GM12878 (cell line): ENCODE measurements around the gene ELOF1. TPM values are rescaled to one million over a fixed set of nuclear protein-coding genes. Genes with fewer than 3 reads are reported as not detected.

Experiments used
- BHLHE40 ChIP-seq, 2 experiments: fragments of 450-650 bp in 1 of 2; IDR thresholded peaks; 2 replicates each; pipeline ENCODE4 v1.6.1; 2011 to 2017; ENCODE audit warnings: low read depth in 2 of 2, borderline replicate concordance in 1 of 2, improper control_type of control experiment in 1 of 2, low read length in 1 of 2, mild to moderate bottlenecking in 1 of 2
- BRCA1 ChIP-seq: IDR thresholded peaks from 2 replicates; pipeline ENCODE4 v1.6.1; 2011; ENCODE audit warnings: low read depth, low read length, improper control_type of control experiment
- CHD2 ChIP-seq: IDR thresholded peaks from 2 replicates; pipeline ENCODE4 v1.6.1; 2011; ENCODE audit warnings: low read depth, low read length, improper control_type of control experiment, borderline replicate concordance
- ETV6 ChIP-seq, 2 experiments: fragments of 450-650 bp in 1 of 2; IDR thresholded peaks in 1 of 2; conservative IDR thresholded peaks in 1 of 2; 2 replicates each; pipeline ENCODE4 v1.6.1; 2014; ENCODE audit warnings: antibody characterized with exemption in 1 of 2, borderline replicate concordance in 1 of 2, low read depth in 1 of 2, mild to moderate bottlenecking in 1 of 2, moderate library complexity in 1 of 2
- HDAC2 ChIP-seq: fragments of 200-600 bp; sonication (generic); IDR thresholded peaks from 2 replicates; pipeline ENCODE4 v1.6.1; 2017
- LARP7 ChIP-seq: fragments of 450-650 bp; IDR thresholded peaks from 2 replicates; pipeline ENCODE4 v1.6.1; 2017; ENCODE audit warnings: mild to moderate bottlenecking
- NFYB ChIP-seq: IDR thresholded peaks from 2 replicates; pipeline ENCODE4 v1.6.1; 2011; ENCODE audit warnings: low read depth, mild to moderate bottlenecking, low read length, improper control_type of control experiment, moderate library complexity; ENCODE audit not compliant: insufficient read depth
- PAX8 ChIP-seq: fragments of 450-650 bp; IDR thresholded peaks from 2 replicates; pipeline ENCODE4 v1.6.1; 2017; ENCODE audit warnings: mild to moderate bottlenecking, moderate library complexity
- SPI1 ChIP-seq: IDR thresholded peaks from 2 replicates; pipeline ENCODE4 v1.6.1; 2011; ENCODE audit warnings: low read depth, mild to moderate bottlenecking, low read length, moderate library complexity, borderline replicate concordance; ENCODE audit not compliant: insufficient read depth
- SREBF1 ChIP-seq: IDR thresholded peaks from 2 replicates; pipeline ENCODE4 v1.6.1; 2012; ENCODE audit warnings: mild to moderate bottlenecking, low read length
- STAT1 ChIP-seq: fragments of 450-650 bp; conservative IDR thresholded peaks from 2 replicates; pipeline ENCODE4 v1.6.1; 2014; ENCODE audit warnings: antibody characterized with exemption, mild to moderate bottlenecking
- TCF3 ChIP-seq: IDR thresholded peaks from 2 replicates; pipeline ENCODE4 v1.6.1; 2012; ENCODE audit warnings: low read depth, mild to moderate bottlenecking, low read length, borderline replicate concordance; ENCODE audit not compliant: insufficient read depth
- TCF7 ChIP-seq: IDR thresholded peaks from 2 replicates; pipeline ENCODE4 v1.6.1; 2014; ENCODE audit warnings: antibody characterized with exemption, borderline replicate concordance
- WRNIP1 ChIP-seq: IDR thresholded peaks from 2 replicates; pipeline ENCODE4 v1.6.1; 2011; ENCODE audit warnings: low read depth, low read length, improper control_type of control experiment, borderline replicate concordance
- polyA plus RNA-seq, 11 experiments: library from polyadenylated mRNA; depleted of rRNA in 4 of 11; unstranded in 6 of 11; stranded (reverse) in 5 of 11; fragments of >200 nt; fragmentation: Nextera tagmentation in 4 of 11; fragmentation: Illumina TruSeq in 1 of 11; extraction: Ambion mirVana in 4 of 11; extraction: Trizol in 1 of 11; gene quantifications; 1 replicate in 1 of 11; 2 replicates in 10 of 11; pipeline versions ENCODE4 v1.2.1 to v1.2.3, GENCODE V29; 2011 to 2016; ENCODE audit warnings: inconsistent platforms in 2 of 11, missing spikeins in 2 of 11, low read depth in 1 of 11
- total RNA-seq, 4 experiments: library from RNA; depleted of rRNA in 3 of 4; stranded (reverse); fragments of >200 nt in 3 of 4; fragmentation: Illumina TruSeq in 1 of 4; extraction: Trizol in 1 of 4; gene quantifications; 2 replicates each; pipeline versions ENCODE4 v1.2.1 to v1.2.3, GENCODE V29; 2013 to 2021
- TF ChIP-seq, protein P1 (sequence below): fragments of 450-650 bp; formaldehyde crosslinking; IDR thresholded peaks from 2 replicates; pipeline ENCODE4 v1.4.0; 2022; ENCODE audit warnings: mild to moderate bottlenecking, moderate library complexity
- TF ChIP-seq, protein P2 (sequence below): fragments of 450-650 bp; conservative IDR thresholded peaks from 2 replicates; pipeline ENCODE4 v1.6.1; 2017; ENCODE audit warnings: mild to moderate bottlenecking, moderate library complexity
- TF ChIP-seq, protein P3 (sequence below): IDR thresholded peaks from 2 replicates; pipeline ENCODE4 v1.6.1; 2012; ENCODE audit warnings: mild to moderate bottlenecking, low read depth, low read length
- TF ChIP-seq, protein P4 (sequence below): IDR thresholded peaks from 2 replicates; pipeline ENCODE4 v1.6.1; 2012; ENCODE audit warnings: low read depth, low read length, improper control_type of control experiment
- TF ChIP-seq, protein P5 (sequence below): IDR thresholded peaks from 2 replicates; pipeline ENCODE4 v1.6.1; 2011; ENCODE audit warnings: low read depth, mild to moderate bottlenecking, low read length, moderate library complexity, borderline replicate concordance; ENCODE audit errors: extremely low read depth

Gene ELOF1
- total and polyA plus RNA-seq, 10 of the 15 experiments (the other 5 are each of a cell fraction or from before 2014, with no cell fraction given), result 11.7 to 124 (median 92.9) TPM

DNA sequence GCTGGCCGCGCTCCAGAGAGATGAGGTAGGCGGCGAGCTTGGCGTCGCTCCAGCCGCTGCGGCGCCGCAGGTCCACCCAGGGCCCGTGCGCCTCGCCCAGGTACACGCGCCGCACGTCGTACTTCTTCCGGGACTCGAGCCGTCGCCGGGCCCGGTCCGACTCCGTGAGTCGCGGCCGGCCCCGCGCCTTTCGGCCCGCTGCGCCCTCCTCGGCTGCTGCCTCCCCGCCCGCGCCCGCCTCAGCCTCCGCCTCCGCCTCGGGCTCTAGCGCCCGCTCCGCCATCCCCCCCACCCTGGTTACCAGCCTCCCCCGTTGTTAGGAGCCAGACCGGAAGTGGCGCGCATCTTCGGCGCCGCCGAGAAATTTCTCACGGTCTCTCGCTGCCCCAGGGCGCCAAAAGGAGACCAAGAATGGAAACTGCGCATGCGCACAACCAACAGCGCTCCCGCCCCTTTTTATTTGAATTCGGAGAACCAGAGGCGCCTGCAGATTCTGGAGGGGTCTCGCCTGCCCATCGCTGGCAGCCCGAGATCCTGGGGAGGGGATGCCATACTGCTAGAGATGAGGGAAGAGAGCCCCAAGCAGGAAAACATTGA, 53.4 kb downstream of the ELOF1 start, which contains the start of gene ZNF653 (continued):
- TF ChIP-seq, protein P1, sequence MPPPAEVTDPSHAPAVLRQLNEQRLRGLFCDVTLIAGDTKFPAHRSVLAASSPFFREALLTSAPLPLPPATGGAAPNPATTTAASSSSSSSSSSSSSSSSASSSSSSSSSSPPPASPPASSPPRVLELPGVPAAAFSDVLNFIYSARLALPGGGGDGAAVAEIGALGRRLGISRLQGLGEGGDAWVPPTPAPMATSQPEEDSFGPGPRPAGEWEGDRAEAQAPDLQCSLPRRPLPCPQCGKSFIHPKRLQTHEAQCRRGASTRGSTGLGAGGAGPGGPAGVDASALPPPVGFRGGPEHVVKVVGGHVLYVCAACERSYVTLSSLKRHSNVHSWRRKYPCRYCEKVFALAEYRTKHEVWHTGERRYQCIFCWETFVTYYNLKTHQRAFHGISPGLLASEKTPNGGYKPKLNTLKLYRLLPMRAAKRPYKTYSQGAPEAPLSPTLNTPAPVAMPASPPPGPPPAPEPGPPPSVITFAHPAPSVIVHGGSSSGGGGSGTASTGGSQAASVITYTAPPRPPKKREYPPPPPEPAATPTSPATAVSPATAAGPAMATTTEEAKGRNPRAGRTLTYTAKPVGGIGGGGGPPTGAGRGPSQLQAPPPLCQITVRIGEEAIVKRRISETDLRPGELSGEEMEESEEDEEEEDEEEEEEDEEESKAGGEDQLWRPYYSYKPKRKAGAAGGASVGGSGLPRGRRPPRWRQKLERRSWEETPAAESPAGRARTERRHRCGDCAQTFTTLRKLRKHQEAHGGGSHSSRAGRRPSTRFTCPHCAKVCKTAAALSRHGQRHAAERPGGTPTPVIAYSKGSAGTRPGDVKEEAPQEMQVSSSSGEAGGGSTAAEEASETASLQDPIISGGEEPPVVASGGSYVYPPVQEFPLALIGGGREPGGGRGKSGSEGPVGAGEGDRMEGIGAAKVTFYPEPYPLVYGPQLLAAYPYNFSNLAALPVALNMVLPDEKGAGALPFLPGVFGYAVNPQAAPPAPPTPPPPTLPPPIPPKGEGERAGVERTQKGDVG (CRISPR knock-in tag), result no peak
- TF ChIP-seq BHLHE40 (IDR thresholded peaks at IDR 0.05; ENCODE audit: borderline replicate concordance in 1 of 2, low read depth in 2 of 2, low read length in 1 of 2), result peak in 1 of 2 experiments; percentile 91; a peak in 2 of 4 replicates
- peak; percentile 85 for TF ChIP-seq LARP7
- TF ChIP-seq TCF3, result 0 out of 2 replicates have a peak, but pooled peaks have one; percentile 33
- TF ChIP-seq SREBF1, result no peak
- no peak for TF ChIP-seq WRNIP1
- TF ChIP-seq NFYB, result 0 out of 2 replicates have a peak, but pooled peaks have one; percentile 3
- no peak for TF ChIP-seq TCF7
- no peak for TF ChIP-seq HDAC2
- TF ChIP-seq, protein P2, sequence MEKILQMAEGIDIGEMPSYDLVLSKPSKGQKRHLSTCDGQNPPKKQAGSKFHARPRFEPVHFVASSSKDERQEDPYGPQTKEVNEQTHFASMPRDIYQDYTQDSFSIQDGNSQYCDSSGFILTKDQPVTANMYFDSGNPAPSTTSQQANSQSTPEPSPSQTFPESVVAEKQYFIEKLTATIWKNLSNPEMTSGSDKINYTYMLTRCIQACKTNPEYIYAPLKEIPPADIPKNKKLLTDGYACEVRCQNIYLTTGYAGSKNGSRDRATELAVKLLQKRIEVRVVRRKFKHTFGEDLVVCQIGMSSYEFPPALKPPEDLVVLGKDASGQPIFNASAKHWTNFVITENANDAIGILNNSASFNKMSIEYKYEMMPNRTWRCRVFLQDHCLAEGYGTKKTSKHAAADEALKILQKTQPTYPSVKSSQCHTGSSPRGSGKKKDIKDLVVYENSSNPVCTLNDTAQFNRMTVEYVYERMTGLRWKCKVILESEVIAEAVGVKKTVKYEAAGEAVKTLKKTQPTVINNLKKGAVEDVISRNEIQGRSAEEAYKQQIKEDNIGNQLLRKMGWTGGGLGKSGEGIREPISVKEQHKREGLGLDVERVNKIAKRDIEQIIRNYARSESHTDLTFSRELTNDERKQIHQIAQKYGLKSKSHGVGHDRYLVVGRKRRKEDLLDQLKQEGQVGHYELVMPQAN, result peak; percentile 84
- TF ChIP-seq SPI1, result no peak
- TF ChIP-seq, protein P3, sequence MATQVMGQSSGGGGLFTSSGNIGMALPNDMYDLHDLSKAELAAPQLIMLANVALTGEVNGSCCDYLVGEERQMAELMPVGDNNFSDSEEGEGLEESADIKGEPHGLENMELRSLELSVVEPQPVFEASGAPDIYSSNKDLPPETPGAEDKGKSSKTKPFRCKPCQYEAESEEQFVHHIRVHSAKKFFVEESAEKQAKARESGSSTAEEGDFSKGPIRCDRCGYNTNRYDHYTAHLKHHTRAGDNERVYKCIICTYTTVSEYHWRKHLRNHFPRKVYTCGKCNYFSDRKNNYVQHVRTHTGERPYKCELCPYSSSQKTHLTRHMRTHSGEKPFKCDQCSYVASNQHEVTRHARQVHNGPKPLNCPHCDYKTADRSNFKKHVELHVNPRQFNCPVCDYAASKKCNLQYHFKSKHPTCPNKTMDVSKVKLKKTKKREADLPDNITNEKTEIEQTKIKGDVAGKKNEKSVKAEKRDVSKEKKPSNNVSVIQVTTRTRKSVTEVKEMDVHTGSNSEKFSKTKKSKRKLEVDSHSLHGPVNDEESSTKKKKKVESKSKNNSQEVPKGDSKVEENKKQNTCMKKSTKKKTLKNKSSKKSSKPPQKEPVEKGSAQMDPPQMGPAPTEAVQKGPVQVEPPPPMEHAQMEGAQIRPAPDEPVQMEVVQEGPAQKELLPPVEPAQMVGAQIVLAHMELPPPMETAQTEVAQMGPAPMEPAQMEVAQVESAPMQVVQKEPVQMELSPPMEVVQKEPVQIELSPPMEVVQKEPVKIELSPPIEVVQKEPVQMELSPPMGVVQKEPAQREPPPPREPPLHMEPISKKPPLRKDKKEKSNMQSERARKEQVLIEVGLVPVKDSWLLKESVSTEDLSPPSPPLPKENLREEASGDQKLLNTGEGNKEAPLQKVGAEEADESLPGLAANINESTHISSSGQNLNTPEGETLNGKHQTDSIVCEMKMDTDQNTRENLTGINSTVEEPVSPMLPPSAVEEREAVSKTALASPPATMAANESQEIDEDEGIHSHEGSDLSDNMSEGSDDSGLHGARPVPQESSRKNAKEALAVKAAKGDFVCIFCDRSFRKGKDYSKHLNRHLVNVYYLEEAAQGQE, result no peak
- peak; percentile 69 for TF ChIP-seq CHD2
- TF ChIP-seq PAX8, result no peak
- TF ChIP-seq, protein P4, sequence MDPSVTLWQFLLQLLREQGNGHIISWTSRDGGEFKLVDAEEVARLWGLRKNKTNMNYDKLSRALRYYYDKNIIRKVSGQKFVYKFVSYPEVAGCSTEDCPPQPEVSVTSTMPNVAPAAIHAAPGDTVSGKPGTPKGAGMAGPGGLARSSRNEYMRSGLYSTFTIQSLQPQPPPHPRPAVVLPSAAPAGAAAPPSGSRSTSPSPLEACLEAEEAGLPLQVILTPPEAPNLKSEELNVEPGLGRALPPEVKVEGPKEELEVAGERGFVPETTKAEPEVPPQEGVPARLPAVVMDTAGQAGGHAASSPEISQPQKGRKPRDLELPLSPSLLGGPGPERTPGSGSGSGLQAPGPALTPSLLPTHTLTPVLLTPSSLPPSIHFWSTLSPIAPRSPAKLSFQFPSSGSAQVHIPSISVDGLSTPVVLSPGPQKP, result peak; percentile 87
- TF ChIP-seq BRCA1, result no peak
- TF ChIP-seq STAT1, result no peak
- TF ChIP-seq, protein P5, sequence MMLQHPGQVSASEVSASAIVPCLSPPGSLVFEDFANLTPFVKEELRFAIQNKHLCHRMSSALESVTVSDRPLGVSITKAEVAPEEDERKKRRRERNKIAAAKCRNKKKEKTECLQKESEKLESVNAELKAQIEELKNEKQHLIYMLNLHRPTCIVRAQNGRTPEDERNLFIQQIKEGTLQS, result peak; percentile 82; the same call in 1 of the 2 replicates
- no peak for TF ChIP-seq ETV6 (conservative IDR thresholded peaks at IDR 0.05 in 1 of 2, IDR thresholded peaks at IDR 0.05 in 1 of 2; ENCODE audit: borderline replicate concordance in 1 of 2, low read depth in 1 of 2)
